Measurements from ENCODE around the gene MYEOV.

Gene MYEOV

GRCh38 chr11:69288883-69289242 lies 5.1 kb upstream of the MYEOV start:
- no peak for TF ChIP-seq CTCF (IDR thresholded peaks at IDR 0.05)

GRCh38 chr11:69290806-69291205 lies 3.1 kb upstream of the MYEOV start:
- TF ChIP-seq CTCF (IDR thresholded peaks at IDR 0.05): no peak

- TF ChIP-seq CTCF (IDR thresholded peaks at IDR 0.05): no peak
These were observed 2.4 kb upstream of the MYEOV start for GRCh38 chr11:69291459-69292110.

GRCh38 chr11:69292221-69292648 lies 1.7 kb upstream of the MYEOV start:
- TF ChIP-seq CTCF (IDR thresholded peaks at IDR 0.05): peak; percentile 65

GRCh38 chr11:69293087-69293486 lies 868 bp upstream of the MYEOV start:
- no peak for TF ChIP-seq CTCF (IDR thresholded peaks at IDR 0.05)

- TF ChIP-seq CTCF (IDR thresholded peaks at IDR 0.05): no peak
These were observed 670 bp downstream of the MYEOV start for GRCh38 chr11:69294571-69295078.

- TF ChIP-seq CTCF (IDR thresholded peaks at IDR 0.05): no peak
These were observed 1.4 kb downstream of the MYEOV start for GRCh38 chr11:69295079-69295994.
